GM21737 (cell line): ENCODE results near the gene CDH20.
A peak's percentile ranks its signal among the peaks of the same experiment; 100 is the strongest.

Source experiments
- ATAC-seq: cut with Tn5 transposase; IDR thresholded peaks from one replicate; pipeline ENCODE4 v1.9.1; 2021; ENCODE audit warnings: mild to moderate bottlenecking, moderate library complexity; ENCODE audit not compliant: unreplicated experiment

CDH20 gene

DNA sequence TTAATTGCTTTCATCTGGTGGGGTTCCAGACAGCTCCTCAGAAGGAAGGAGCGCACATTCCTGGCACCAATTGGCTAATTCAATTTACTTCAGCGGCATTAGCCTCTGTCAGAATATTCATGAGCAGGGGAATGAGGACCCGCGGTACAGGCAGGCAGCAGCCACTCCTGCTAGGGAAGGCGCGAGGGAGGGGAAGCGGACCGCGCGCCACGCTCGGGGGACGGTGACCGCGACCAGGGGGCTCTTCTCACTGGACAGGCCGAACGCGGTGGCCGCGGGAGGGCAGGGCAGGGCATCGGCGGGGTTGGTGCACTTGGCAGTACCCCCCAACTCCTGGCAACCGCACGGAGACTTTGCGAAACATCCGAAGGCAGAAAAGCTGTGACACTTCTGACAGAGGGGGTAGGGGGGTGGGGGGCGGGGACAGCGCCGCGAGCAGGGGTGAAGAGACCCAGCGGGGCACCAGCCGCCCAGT lies at the start of gene CDH20:
Gene CDH20, plus strand, starts transcription at position 160 of the 475 bp plus-strand sequence.
- no peak for ATAC-seq

DNA sequence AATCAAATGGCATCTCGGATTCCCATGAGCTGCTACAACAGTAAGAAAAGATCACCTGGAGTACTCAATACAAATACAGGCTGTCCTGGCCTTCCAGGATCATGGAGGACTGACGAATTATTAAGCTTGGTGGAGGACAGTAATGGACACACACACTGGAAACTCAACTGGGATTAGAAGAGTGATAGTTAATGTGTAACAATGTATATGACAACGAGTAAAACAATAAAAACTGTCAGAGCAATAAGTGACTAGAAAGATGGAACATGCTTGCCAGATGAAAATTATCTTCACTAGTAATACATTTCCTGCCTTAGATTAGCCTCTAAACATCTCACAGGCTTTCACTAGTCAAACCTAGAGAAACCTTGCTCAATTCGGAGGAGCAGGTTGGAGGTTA lies 49.2 kb upstream of the CDH20 start:
- ATAC-seq, result no peak

DNA sequence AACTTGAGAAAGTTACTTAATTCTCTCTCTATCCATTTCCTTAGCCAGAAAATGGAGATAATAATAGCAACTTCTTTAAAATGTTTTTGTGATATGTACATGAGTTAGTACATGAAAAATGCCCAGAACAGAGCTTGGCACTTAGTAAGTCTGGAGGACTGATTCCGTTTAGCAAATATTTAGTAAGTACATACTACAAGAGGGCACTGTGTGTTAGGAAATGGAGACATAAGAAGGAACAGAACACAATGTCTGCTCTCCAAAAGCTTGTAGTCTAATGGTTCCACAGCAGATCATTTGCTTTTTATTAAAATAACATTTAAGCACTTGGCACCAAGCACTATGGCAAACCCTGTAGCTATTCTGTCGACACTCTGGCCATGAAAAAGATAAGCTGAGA lies 47.5 kb upstream of the CDH20 start:
- ATAC-seq, result no peak

GRCh38 chr18:61286867-61287266 lies 46.4 kb upstream of the CDH20 start:
- no peak for ATAC-seq

DNA sequence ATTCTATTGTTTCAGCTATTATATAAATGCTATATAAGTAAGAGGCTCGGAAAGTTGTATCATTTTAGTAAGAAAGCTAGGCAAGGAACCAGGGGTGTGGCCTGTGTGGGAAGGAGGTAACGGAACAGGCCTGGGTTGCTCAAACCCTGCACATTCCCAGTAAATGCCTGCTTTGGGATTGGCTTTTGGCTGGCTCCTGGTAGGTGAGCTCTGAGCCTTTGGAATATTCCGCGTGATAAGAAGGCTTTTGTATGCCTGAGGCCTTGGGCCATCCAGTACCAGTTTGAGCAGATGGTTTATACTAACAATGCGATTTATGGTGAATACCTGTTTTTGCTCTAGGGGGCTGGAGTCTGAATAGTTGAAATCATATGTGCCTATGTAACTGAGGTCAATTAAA lies 42.6 kb upstream of the CDH20 start:
- ATAC-seq, result no peak

GRCh38 chr18:61292280-61293035 lies 40.8 kb upstream of the CDH20 start:
- ATAC-seq, result no peak

GRCh38 chr18:61295153-61295552 lies 38.1 kb upstream of the CDH20 start:
- no peak for ATAC-seq

DNA sequence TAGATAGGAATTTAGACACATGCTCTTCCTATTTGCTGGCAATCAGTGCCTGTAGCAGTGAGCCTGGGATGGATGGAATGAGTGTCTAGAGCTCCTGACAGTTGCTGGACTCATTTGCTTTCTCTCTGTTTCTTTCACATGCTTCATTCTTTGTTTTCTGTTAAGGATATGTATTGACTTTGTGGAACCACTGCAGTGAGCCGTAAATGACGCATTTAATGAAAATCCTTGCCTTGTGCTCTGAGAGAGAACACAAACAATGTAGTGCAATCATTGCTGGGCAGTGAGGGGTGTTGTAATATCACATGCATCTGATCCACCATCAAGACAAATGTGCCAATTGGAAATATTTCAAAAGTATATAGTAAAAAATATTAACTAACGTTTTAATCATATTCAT lies 25.2 kb upstream of the CDH20 start:
- ATAC-seq, result no peak

- no peak for ATAC-seq
These were observed 24.3 kb upstream of the CDH20 start for GRCh38 chr18:61308795-61309393.

DNA sequence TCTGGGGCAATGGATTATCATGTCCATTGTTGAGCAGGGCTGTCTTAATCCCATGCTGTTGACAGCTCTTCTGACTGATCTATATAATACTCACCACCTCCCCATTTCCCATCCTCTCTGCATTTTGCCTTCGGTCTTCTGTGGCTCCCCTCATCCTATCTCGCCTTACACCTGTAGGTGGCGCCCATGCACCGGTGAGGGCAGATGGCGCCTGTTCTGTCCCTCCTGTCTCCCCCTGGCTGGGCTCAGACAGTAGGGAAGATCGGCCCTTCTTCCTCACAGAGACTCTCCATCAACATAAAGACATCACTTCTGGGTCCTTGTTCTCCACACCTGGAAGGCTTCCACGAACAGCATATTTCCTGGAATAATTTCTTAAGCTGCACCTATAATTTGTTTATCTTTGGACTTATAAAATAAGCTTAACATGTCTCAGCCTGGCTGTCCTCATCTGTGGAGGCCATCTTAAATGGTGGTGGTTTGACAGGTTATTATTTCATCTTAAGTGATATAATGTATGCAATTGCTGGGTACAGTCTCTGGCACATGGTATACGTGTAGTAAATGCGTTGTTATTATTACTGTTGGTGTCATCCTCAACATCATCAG lies 10.9 kb upstream of the CDH20 start:
- peak; percentile 95 for ATAC-seq

- ATAC-seq, result no peak
These were observed 9.3 kb upstream of the CDH20 start for GRCh38 chr18:61323951-61324350.

DNA sequence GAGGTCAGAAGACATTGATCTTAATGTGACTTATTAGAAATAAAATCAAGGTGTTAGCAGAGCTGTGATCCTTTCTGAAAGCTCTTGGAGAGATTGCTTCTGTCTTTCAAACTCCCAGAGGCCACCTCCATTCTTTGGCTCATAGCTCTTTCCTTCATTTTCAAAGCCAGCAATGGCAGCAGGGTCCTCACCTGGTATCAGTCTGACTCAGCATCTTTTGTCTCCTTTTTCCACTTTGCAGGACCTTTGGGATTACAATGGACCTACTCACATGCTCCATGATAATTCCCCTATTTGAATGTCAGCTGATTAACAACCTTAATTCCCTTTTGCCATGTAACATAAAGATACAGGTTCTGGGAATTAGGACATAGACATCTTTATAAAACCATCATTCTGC lies 6.8 kb upstream of the CDH20 start:
- no peak for ATAC-seq

GRCh38 chr18:61329398-61329797 lies 3.8 kb upstream of the CDH20 start:
- ATAC-seq, result no peak

DNA sequence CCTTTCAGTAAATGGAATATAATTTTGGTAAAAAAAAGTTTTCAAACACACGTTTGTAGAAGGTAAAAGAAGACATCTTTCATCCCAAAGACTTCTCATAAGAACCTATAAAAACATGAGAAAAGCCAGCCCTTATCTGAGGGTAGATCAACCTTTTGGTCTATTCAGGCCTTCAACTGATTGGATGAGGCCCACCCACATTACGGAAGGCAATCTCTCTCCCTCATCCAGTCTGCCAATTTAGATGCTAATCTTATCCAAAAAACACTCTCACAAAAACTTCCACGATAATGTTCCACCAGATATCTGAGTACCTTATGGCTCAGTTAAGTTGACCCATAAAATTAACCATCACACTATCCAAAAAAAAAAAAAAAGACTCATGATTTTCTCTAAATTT lies 2.2 kb upstream of the CDH20 start:
- ATAC-seq, result no peak

- ATAC-seq, result no peak
These were observed 688 bp downstream of the CDH20 start for GRCh38 chr18:61333746-61334490.

DNA sequence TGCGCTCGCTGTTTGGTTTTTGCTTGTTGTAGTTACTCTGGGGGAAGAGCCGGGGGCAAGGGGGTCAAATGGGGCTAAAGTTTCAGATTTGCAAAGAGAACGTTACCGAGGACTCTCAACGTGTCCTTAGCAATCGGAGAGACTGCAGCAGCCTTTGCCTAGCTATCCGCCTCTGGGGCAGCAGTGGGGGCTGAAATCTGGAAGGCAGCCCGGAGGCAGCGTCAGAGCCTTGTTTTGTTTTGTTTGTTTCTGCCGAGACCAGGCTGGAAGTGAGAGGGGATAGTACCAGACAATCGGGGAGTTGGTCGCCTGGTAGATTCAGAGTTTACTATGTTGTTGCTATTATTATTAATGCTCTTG lies 1.2 kb downstream of the CDH20 start:
- no peak for ATAC-seq

DNA sequence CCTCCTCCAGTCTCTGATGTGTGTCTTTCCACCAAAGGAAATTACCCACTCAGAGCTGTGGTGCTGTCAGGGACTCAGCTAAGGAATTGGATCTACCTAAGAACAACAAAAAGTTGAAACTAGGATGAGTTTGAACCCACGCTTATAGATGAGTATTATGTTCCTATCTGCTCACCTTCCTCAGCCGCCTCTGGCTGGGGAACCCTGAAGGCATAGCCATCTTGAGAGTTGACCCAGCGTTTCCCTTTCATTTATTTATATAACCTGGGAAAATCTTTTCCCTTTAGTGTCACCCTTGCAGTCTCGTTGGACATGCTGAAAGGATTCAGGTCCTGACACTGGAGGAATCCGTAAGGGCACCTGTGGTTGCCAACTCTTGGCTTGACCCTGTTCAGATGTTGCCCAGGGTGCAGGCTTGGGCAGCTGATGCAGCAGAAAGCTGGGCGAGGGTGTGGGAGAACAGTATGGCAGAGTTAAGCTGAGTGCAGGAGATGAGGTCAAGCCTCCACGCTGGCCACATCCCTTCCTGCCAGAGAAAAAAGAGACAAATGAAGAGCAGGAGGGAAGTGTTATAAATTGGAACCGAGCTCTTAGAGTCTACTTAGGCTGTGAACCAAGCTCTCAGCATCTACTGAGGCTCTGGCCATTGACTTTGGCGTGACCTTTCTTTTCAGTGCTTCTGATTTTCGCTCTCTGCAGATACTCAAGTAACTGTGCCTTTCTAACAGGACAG lies 1.9 kb downstream of the CDH20 start:
- ATAC-seq, result no peak

- ATAC-seq, result no peak
These were observed 2.7 kb downstream of the CDH20 start for GRCh38 chr18:61335684-61336555.

GRCh38 chr18:61336766-61337165 lies 3.5 kb downstream of the CDH20 start:
- no peak for ATAC-seq

DNA sequence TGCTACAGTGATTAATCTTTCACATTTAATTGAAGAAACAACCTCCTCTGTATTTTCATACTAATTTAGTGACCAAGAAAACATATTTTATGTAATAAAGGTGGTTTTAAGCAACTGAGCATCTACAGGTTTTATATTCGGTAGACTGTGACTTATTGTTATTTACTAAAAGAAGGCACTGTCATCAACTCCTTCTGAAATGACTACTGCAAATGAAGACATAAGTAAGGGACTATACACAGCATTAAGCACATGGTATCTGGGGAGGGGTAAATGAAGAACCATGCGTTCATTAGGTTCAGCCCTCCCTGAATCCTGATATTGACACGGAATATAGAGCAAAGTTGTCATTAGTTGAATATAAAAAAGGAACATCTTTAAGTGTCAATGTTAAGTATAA lies 4.3 kb downstream of the CDH20 start:
- ATAC-seq, result no peak
